Fibroblast of the conjunctiva (primary cell): ENCODE measurements around the gene MT1A.

Experiments used
- DNase-seq: peaks from one replicate; pipeline ENCODE4 v3.0.0-alpha.2; 2010; ENCODE audit warnings: low read depth

MT1A gene

DNA sequence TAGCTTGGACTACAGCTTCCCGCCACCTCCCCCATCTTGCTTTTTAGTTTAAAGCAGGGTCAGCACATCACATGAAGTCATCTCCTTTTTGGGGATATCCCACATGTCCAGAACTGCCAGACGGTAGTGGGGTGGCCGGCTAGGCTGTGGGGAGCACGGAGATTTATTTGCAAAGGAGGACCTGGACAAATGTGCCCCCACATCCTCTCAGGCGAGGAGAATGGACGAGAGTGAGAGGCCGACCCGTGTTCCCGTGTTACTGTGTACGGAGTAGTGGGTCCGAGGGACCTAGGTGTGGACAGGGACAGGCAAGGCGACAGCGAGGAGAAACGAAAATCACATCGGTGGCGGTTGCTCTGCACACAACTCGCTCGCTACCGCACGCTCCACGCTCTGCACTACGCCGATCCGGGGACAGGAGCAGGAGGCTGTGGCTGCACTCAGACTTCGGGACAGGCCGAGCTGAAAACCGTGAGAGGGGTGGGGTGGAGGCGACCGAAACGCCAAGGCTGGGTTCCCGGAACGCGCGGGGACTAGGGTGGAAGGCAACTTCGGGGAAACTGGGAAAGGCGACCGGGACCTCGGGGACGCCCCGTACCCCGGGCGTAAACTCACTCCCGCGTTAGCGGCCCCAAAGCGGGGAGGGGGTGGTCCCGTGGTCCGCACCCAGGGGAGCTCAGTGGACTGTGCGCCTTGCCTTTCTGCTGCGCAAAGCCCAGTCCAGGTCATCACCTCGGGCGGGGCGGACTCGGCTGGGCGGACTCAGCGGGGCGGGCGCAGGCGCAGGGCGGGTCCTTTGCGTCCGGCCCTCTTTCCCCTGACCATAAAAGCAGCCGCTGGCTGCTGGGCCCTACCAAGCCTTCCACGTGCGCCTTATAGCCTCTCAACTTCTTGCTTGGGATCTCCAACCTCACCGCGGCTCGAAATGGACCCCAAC, at the start of gene MT1A:
TSS of gene MT1A (plus strand) at position 853 of the 937 bp plus-strand sequence. CDS start at position 926, 73 bp downstream.
- DNase-seq = peak; percentile 21

- DNase-seq = no peak
Observed at GRCh38 chr16:56588781-56589140, 49.7 kb upstream of the MT1A start.

DNA sequence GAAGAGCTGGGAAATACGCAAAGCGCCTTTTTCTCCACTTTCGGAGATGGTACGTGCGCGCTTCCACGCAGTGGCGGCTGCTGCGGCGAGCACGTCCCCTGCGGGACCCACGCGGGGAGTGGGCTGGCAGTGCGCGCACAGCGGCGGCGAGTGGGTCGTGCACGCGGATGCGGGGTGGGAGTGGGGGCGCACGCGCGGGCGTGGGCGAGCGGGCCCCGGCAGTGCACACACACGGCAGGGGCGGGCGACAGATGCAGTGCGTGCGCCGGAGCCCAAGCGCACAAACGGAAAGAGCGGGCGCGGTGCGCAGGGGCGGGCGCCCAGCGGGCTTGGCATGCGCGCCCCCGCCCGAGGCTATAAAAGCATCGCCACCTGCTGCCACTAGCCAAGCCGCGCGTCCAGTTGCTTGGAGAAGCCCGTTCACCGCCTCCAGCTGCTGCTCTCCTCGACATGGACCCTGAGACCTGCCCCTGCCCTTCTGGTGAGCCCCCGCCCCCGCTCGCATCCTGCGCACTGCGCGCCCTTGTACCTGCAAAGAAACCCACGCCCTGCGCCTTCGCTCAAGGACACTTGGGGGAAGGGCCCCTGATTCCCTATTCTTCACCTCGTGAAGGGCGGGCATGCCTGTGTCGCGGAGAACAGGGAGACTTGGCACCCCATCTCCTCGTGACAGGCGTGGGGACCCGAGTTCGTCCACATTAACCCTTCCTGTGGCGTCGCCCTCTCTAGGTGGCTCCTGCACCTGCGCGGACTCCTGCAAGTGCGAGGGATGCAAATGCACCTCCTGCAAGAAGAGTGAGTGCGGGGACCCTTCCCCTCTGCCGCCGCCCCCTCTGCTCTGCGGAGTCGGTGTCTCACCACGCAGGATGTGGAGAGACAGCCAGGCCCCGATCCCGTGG, 49.1 kb upstream of the MT1A start, which contains the start of gene MT3:
TSS of gene MT3 (plus strand) at position 388 of the 899 bp plus-strand sequence. CDS start at position 451, 63 bp downstream.
- no peak for DNase-seq

DNA sequence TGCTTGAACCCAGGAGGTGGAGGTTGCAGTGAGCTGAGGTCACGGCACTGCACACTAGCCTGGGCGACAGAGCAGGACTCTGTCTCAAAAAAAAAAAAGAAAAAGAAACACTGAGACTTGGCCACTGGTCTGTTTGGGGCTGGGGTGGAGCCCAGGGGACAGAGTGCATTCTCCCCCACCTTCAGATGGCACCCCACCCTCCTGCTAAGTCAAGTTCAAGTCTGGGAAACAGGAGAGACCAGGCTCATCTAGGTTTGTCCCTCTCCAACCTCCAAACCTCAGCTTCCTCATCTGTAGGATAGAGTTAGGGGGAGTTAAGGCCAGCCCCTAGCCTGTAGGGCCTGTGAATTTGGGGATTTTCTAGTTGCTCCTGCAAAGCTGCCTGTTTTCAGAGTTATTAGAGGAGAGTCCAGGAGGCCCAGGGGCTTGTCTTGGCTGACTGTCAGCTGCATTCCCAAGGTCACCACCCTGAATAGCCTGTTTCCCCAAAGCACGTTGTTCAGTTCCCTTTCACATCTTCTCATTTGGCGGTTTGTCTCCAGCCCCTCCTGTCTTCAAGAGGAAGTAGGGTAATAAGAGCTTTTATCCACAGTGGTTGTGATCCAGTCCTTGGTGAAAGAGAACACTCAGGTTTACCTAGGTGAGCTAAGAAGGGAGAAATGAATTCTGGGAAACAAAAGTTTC, 46.9 kb upstream of the MT1A start:
- no peak for DNase-seq

GRCh38 chr16:56593573-56594291, 44.7 kb upstream of the MT1A start:
- DNase-seq = no peak

- DNase-seq = no peak
Observed at GRCh38 chr16:56594292-56594619, 44.2 kb upstream of the MT1A start.

- DNase-seq = no peak
Observed at GRCh38 chr16:56600398-56600999, 38.0 kb upstream of the MT1A start.

DNA sequence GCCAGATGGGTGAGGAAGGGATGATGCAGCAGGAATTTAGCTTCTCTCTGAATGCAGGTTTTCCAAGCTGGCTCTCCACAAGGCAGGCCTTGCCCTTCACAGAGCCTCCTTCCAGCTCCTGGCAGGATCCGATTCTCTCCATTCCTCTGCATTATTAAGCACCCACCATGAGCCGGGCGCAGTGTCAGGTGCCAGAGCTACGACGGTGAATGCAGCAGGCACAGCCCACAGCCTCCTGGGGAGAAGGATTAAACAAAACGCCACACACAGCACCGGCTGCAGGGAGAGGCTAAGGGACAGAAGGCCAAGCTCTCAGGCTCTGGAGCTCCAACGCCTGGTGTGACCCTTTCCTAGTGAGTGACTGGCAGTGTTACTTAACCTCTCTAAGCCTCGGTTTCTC, 37.1 kb upstream of the MT1A start:
- no peak for DNase-seq

DNA sequence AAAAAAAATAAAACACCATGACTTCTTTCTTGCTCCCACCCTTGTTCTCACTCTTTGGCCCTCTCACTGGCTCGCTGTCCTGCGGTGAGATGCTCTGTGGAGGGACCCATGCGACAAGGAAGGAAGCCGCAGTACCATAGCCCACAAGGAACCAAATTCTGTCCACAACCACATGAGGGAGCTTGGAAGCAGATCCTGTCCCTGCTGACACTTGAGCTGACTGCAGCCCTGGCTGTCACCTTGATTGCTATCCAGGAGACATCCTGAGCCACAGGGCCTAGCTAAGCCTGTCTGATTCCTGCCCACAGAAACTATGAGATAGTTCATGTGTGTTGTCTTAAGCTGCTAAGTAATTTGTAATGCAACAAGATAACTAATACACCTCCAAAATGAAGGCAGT, 34.9 kb upstream of the MT1A start:
- DNase-seq = no peak

GRCh38 chr16:56604966-56605365, 33.5 kb upstream of the MT1A start:
- no peak for DNase-seq

GRCh38 chr16:56605475-56605874, 33.0 kb upstream of the MT1A start:
- DNase-seq = no peak

GRCh38 chr16:56606071-56606475, 32.4 kb upstream of the MT1A start:
- DNase-seq = no peak

DNA sequence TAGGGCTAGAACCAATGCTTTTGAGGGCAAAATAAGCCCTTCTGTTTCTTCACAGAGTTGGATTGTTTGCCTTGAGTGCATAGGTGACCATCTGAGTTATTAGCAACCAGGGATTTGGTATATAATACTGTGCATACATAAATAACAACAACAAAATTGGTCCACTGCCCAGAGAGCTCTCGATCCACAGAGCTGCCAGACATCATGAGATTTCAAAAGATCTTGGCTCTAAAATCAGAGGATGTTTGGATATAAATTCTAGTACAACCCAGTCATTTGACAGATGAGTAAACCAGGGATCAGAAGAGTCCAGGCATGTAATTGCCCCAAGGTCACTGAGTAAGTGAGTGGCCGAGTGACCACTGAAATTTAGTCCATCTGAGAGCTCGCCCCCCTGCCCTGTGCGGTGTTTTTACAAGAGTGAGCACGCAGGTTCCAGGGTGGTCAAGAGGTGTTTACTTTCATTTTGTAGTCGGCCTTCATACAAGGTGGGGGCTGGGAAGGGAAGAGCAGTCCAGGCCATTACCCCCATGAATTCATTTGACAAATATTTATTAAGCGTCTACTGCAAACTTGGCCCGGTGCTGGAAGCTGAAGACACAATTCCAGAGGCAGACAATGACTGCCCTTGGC, 31.9 kb upstream of the MT1A start:
- DNase-seq = peak; percentile 86

DNA sequence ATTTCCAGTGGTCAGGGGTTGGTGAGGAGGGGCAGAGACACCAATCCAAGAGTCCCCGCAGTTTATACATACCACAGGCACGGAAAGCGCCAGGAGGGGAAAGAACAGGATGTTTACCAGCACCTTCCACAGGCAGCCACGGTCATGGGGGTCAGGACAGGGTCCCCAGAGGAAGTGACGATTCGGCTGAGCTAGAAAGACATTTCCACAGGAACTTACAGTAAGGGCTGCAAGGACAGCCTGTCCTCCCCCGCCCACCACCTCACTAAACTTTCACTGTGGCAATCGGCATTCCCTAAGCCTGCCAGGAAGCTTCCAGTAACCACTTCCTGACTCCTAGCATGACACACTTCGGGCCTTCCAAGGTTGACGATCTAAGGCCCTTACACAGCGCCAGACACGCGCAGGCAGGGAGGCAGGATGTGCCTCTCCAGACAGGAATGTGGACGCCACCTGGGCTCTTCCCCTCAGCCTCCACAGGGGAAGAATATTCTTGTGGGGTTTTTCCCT, 31.3 kb upstream of the MT1A start:
- peak; percentile 87 for DNase-seq

GRCh38 chr16:56607675-56608042, 30.8 kb upstream of the MT1A start:
- no peak for DNase-seq

- DNase-seq = peak; percentile 94
Observed at GRCh38 chr16:56608043-56608875, 30.2 kb upstream of the MT1A start, which contains the start of gene MT2A. MT2A (plus strand) TSS chr16:56608584; CDS start chr16:56608656, 72 bp downstream.

DNA sequence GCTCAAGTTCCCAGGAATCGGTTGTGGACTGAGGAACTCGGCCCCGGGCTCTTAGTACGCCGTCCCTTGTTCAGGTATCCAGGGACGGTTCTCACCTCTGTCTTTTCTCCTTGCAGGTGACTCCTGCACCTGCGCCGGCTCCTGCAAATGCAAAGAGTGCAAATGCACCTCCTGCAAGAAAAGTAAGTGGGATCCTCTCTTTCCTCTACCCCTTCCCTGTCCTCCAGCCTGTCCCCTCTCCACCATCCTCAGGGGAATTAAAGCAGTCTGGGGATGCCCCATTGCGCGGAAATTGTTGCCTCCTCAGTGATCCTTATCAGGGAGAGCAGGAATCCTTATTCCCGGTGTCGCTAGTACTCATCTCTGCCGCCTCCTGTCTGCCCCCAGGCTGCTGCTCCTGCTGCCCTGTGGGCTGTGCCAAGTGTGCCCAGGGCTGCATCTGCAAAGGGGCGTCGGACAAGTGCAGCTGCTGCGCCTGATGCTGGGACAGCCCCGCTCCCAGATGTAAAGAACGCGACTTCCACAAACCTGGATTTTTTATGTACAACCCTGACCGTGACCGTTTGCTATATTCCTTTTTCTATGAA, 29.5 kb upstream of the MT1A start:
- no peak for DNase-seq

DNA sequence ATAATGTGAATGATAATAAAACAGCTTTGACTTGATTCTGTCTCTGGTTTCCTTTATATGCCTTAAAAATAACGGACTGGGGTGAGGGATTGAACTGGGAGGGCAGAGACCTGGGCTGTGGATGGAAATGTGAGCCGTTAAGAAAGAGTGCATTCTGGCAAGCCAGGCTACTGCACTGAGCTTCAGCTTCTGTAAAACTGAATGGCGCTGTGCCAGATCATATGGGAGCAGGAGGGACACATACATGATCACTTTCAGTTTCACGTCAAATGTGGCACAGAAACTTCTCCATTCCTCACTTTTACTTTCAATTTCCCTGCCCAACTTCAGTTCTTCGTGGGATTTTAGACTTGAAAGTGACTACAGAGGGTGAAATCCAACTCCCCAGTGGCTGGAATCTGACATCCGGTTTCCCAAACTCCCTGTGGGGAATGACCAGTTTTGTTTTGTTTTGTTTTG, 29.0 kb upstream of the MT1A start:
- peak; percentile 78 for DNase-seq

- DNase-seq = peak; percentile 79
Observed at GRCh38 chr16:56610017-56610608, 28.4 kb upstream of the MT1A start.
